OCI-LY7 (cell line): ENCODE data around the gene AK9. TPM values are rescaled to one million over a fixed set of nuclear protein-coding genes. Genes with fewer than 3 reads are reported as not detected.

ENCODE experiments used
- BruUV-seq: library from RNA; stranded (reverse); fragments of 400-500 nt; replicated peaks from 2 replicates; lab custom pipeline; 2021; lab: Mats Ljungman, UMichigan
- CTCF ChIA-PET: fragments of 300-600 bp; sonication (Branson Sonifier 250); formaldehyde crosslinking; loops from one replicate; lab custom pipeline; 2022; ENCODE audit warnings: antibody characterized with exemption; ENCODE audit not compliant: unreplicated experiment; lab: Charles Lee
- POLR2A ChIA-PET: fragments of 300-600 bp; sonication (Branson Sonifier 250); formaldehyde crosslinking; loops from one replicate; lab custom pipeline; 2022; ENCODE audit warnings: antibody characterized with exemption; lab: Charles Lee
- DNase-seq: peaks from one replicate; pipeline ENCODE4 v3.0.0-alpha.2; 2015; ENCODE audit warnings: low spot score
- H2AFZ ChIP-seq: fragments of 200-600 bp; sonication (generic), shearing (Covaris generic); 2 replicates; pipeline ENCODE4 v1.6.1; 2014; ENCODE audit warnings: mild to moderate bottlenecking, antibody characterized with exemption, low read length, moderate library complexity
- H3K27ac ChIP-seq: fragments of 200-600 bp; sonication (generic); 2 replicates; pipeline ENCODE4 v1.5.1; 2014; ENCODE audit warnings: mixed run types, low read depth, mild to moderate bottlenecking, moderate library complexity, low read length, inconsistent platforms; ENCODE audit not compliant: poor library complexity, severe bottlenecking
- H3K36me3 ChIP-seq: fragments of 200-600 bp; sonication (generic); 2 replicates; pipeline ENCODE4 v1.6.1; 2014; ENCODE audit warnings: mild to moderate bottlenecking, antibody characterized with exemption, low read length, moderate library complexity, mixed read lengths; ENCODE audit not compliant: insufficient read depth
- H3K4me1 ChIP-seq: fragments of 200-600 bp; sonication (generic); 2 replicates; pipeline ENCODE4 v1.5.1; 2014; ENCODE audit warnings: mild to moderate bottlenecking, low read length; ENCODE audit not compliant: insufficient read depth, poor library complexity, severe bottlenecking
- H3K4me2 ChIP-seq: fragments of 200-600 bp; sonication (generic); 2 replicates; pipeline ENCODE4 v1.6.1; 2014; ENCODE audit warnings: mild to moderate bottlenecking, low read length
- H3K4me3 ChIP-seq: fragments of 200-600 bp; sonication (generic); 2 replicates; pipeline ENCODE4 v1.5.1; 2014; ENCODE audit warnings: mild to moderate bottlenecking, low read depth, low read length; ENCODE audit not compliant: poor library complexity, severe bottlenecking
- H3K79me2 ChIP-seq: fragments of 200-600 bp; sonication (generic); 2 replicates; pipeline ENCODE4 v1.6.1; 2016; ENCODE audit warnings: low read depth, mild to moderate bottlenecking, low read length, moderate library complexity, mixed read lengths; ENCODE audit not compliant: insufficient read depth
- H3K9me2 ChIP-seq: fragments of 200-600 bp; sonication (generic); 2 replicates; pipeline ENCODE4 v1.6.1; 2016; ENCODE audit warnings: mild to moderate bottlenecking, low read length, mixed read lengths; ENCODE audit not compliant: insufficient read depth
- H3K9me3 ChIP-seq: fragments of 200-600 bp; sonication (generic); 2 replicates; pipeline ENCODE4 v1.6.1; 2014; ENCODE audit warnings: mild to moderate bottlenecking, mixed run types, low read length, mixed read lengths
- H4K20me1 ChIP-seq: fragments of 200-600 bp; sonication (generic); 2 replicates; pipeline ENCODE4 v1.6.1; 2014; ENCODE audit warnings: mild to moderate bottlenecking, antibody characterized with exemption, low read length, moderate library complexity, mixed read lengths; ENCODE audit not compliant: insufficient read depth
- CTCF ChIP-seq: fragments of 200-600 bp; sonication (generic); conservative IDR thresholded peaks from 2 replicates; pipeline ENCODE4 v1.5.1; 2014; ENCODE audit warnings: mild to moderate bottlenecking, antibody characterized with exemption, low read length, moderate library complexity, mixed read lengths
- EZH2phosphoT487 ChIP-seq: fragments of 200-600 bp; sonication (generic); IDR thresholded peaks from 2 replicates; pipeline ENCODE4 v1.6.1; 2018; ENCODE audit warnings: low read depth, borderline replicate concordance, mild to moderate bottlenecking, mixed run types, antibody characterized with exemption, low read length, moderate library complexity, mixed read lengths
- intact Hi-C: fragments of 100-400 bp; cut with micrococcal nuclease; formaldehyde crosslinking; loops from one replicate; pipeline ENCODE4 v1.10.0; 2022; ENCODE audit not compliant: unreplicated experiment
- total RNA-seq, 2 experiments: library from RNA; depleted of rRNA in 1 of 2; stranded (reverse); fragments of >200 nt in 1 of 2; shearing (Covaris generic) in 1 of 2; gene quantifications; 2 replicates each; pipeline ENCODE4 v1.2.3, GENCODE V29; 2014 to 2022

Gene AK9
- total RNA-seq, 2 experiments from 2014 or later, result 4.9 to 6.7 TPM

- Histone ChIP-seq H3K9me3 (no peaks in the 10 kb centered on the region; the same call in 1 of the 2 replicates), H3K36me3 (peaks cover 5% of the 10 kb centered on the region; the same call in 1 of the 2 replicates), H3K4me2 (no peak overlapping the region), H3K4me3 (no peak overlapping the region), H3K79me2 (peaks cover 12% of the 10 kb centered on the region; the same call in 1 of the 2 replicates), H2AFZ (no peak overlapping the region), H3K4me1 (peaks cover 20% of the 10 kb centered on the region), H4K20me1 (no peaks in the 10 kb centered on the region), H3K9me2 (no peaks in the 10 kb centered on the region), H3K27ac (no peak overlapping the region)
- ChIA-PET POLR2A (interaction anchor here (1.1 kb wide), 1 partner anchor 24 kb away, joined by 3 read pairs; no protein-coding TSS in a partner anchor), CTCF (no interaction called here)
- intact Hi-C loops, result no loop called here
- no peak for TF ChIP-seq EZH2phosphoT487
- TF ChIP-seq CTCF, result peak; percentile 73
- DNase-seq, result peak; percentile 53
- BruUV-seq, result no TSS peak
Observed at GRCh38 chr6:109695468-109695867, 4.5 kb upstream of the AK9 start.

- Histone ChIP-seq H3K4me3 (peak overlapping the region; percentile 93), H3K9me2 (no peaks in the 10 kb centered on the region), H2AFZ (no peak overlapping the region), H3K9me3 (no peaks in the 10 kb centered on the region; the same call in 1 of the 2 replicates), H3K27ac (peak overlapping the region; percentile 6), H3K79me2 (peaks cover 12% of the 10 kb centered on the region; the same call in 1 of the 2 replicates), H3K4me1 (peaks cover 27% of the 10 kb centered on the region), H3K36me3 (peaks cover 5% of the 10 kb centered on the region; the same call in 1 of the 2 replicates), H4K20me1 (no peaks in the 10 kb centered on the region), H3K4me2 (peak overlapping the region; percentile 85)
- ChIA-PET CTCF (interaction anchor here (1.4 kb wide), 1 partner anchor 696 kb away, joined by 3 read pairs; no protein-coding TSS in a partner anchor), POLR2A (interaction anchor here (0.7 to 1.5 kb wide), 6 partner anchors 9 to 1038 kb away, joined by 3 to 7 read pairs (median 4); no protein-coding TSS in a partner anchor)
- intact Hi-C loops, result loop anchor here (5.0 kb wide), 4 partner anchors 166 to 484 kb away; partner anchors contain the start of genes CD164, MICAL1 and WASF1
- TF ChIP-seq EZH2phosphoT487, result no peak
- no peak for TF ChIP-seq CTCF
- peak; percentile 61 for DNase-seq
- BruUV-seq, result no TSS peak
Observed at GRCh38 chr6:109693111-109693510, 2.1 kb upstream of the AK9 start.

- H3K4me1 ChIP-seq, result peaks cover 27% of the 10 kb centered on the region
- H3K4me2 ChIP-seq, result peak overlapping the region; percentile 85
- H3K27ac ChIP-seq, result peak overlapping the region; percentile 31
- no peaks in the 10 kb centered on the region for H3K36me3 ChIP-seq
- H3K9me3 ChIP-seq, result no peaks in the 10 kb centered on the region
- H3K9me2 ChIP-seq, result no peaks in the 10 kb centered on the region
- POLR2A ChIA-PET, result interaction anchor here (1.5 kb wide), 2 partner anchors 8 to 353 kb away, joined by 3 to 4 read pairs; no protein-coding TSS in a partner anchor
- H3K79me2 ChIP-seq, result peaks cover 12% of the 10 kb centered on the region; the same call in 1 of the 2 replicates
- TF ChIP-seq EZH2phosphoT487 (no peak), CTCF (no peak)
- H4K20me1 ChIP-seq, result no peaks in the 10 kb centered on the region
- CTCF ChIA-PET, result no interaction called here
- intact Hi-C loops, result loop anchor here (5.0 kb wide), 4 partner anchors 163 to 487 kb away; partner anchors contain the start of genes CD164, MICAL1 and WASF1
- BruUV-seq, result no TSS peak
- H3K4me3 ChIP-seq, result peak overlapping the region; percentile 93
- peak; percentile 63 for DNase-seq
- peak overlapping the region; percentile 100 for H2AFZ ChIP-seq
Observed at GRCh38 chr6:109690373-109690736, 647 bp downstream of the AK9 start.
